Measurements from ENCODE around the gene SLAIN2. TPM values are rescaled to one million over a fixed set of nuclear protein-coding genes. Genes with fewer than 3 reads are reported as not detected.

SLAIN2 gene
- total RNA-seq, 1 experiment from 2014 or later = 44.8 TPM

DNA sequence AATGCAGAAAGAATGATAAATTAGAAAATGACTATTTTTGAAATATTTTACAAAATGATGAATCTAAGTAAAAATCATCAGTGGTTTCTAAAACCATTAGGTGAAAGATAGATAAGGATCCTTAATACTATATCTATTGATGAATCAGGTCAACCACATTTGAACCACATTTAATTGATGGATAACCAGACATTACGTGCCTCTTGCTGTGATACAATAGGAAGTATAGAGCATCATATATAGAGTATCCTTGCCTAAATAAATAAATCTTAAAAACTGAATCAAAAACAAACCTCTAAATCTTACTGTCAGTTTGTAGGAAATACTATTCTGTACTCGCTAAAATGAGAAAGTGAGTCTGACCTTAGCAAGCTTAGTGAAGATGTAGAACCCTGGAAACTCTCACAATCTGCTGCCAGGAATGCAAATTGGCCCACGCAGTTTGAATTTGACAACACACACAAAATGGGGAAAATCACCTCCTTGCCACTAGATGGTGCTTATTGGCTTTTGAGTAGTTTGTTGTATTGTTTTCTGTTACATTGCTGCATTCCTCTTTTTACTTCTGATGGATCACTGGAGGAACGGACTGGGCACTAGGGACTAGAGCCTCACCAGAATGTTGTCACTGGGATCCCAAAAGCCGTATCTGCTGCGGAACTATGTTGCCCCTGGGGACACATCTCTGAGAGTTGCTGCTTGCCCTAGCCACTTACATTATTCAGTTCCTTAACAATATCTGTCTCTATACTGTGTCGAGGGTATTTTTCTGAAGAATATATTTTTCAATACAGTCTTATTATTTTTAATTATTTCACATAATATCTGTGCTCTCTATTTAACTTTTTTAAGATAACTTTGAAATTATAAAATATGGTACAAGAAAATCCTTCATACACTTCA, 25.4 kb upstream of the SLAIN2 start:
- Mint-ChIP-seq H3K36me3 (ENCODE audit: insufficient read depth, unreplicated experiment) (no peaks in the 10 kb centered on the region), H3K9me3 (ENCODE audit: unreplicated experiment) (no peaks in the 10 kb centered on the region), H3K27ac (ENCODE audit: unreplicated experiment) (no peak overlapping the region), H3K4me3 (ENCODE audit: unreplicated experiment) (no peak overlapping the region), H3K27me3 (ENCODE audit: insufficient read depth, unreplicated experiment) (no peaks in the 10 kb centered on the region), H3K4me1 (ENCODE audit: low read depth, unreplicated experiment) (peaks cover under 1% of the 10 kb centered on the region)
- peak; percentile 59 to 60 for TF ChIP-seq CTCF (IDR thresholded peaks at IDR 0.05; ENCODE audit: insufficient read depth in 1 of 2, low read depth in 1 of 2, low read length in 1 of 2, severe bottlenecking in 1 of 2, unreplicated experiment in 1 of 2)
- ChIA-PET CTCF (no interaction called here), POLR2A (no interaction called here)
- Histone ChIP-seq H3K4me1 (no peaks in the 10 kb centered on the region), H3K27me3 (replicated peaks; ENCODE audit: control insufficient read depth, insufficient read depth, low read length) (no peaks in the 10 kb centered on the region), H3K9me3 (no peaks in the 10 kb centered on the region), H3K4me3 (ENCODE audit: low read depth, low read length) (no peak overlapping the region), H3K36me3 (ENCODE audit: control insufficient read depth, insufficient read depth, low read length) (no peaks in the 10 kb centered on the region)
- BruUV-seq (replicated peaks) = no TSS peak
- DNase-seq = peak in 1 of 2 experiments; percentile 50
- intact Hi-C loops (cut with micrococcal nuclease; ENCODE audit: unreplicated experiment) = loop anchor here (1.0 to 10.0 kb wide), 6 partner anchors 25 to 230 kb away; partner anchors contain the start of genes SLAIN2 and SLC10A4

GRCh38 chr4:48321312-48321711, 20.0 kb upstream of the SLAIN2 start:
- Mint-ChIP-seq H3K9me3 (ENCODE audit: unreplicated experiment) (no peaks in the 10 kb centered on the region), H3K27ac (ENCODE audit: unreplicated experiment) (no peak overlapping the region), H3K4me3 (ENCODE audit: unreplicated experiment) (no peak overlapping the region), H3K36me3 (ENCODE audit: insufficient read depth, unreplicated experiment) (no peaks in the 10 kb centered on the region), H3K4me1 (ENCODE audit: low read depth, unreplicated experiment) (peaks cover 11% of the 10 kb centered on the region), H3K27me3 (ENCODE audit: insufficient read depth, unreplicated experiment) (no peaks in the 10 kb centered on the region)
- no TSS peak for BruUV-seq (replicated peaks)
- intact Hi-C loops (cut with micrococcal nuclease; ENCODE audit: unreplicated experiment) = no loop called here
- ChIA-PET CTCF (no interaction called here), POLR2A (no interaction called here)
- TF ChIP-seq CTCF (IDR thresholded peaks at IDR 0.05; ENCODE audit: insufficient read depth in 1 of 2, low read depth in 1 of 2, low read length in 1 of 2, severe bottlenecking in 1 of 2, unreplicated experiment in 1 of 2) = no peak
- Histone ChIP-seq H3K27me3 (replicated peaks; ENCODE audit: control insufficient read depth, insufficient read depth, low read length) (no peaks in the 10 kb centered on the region), H3K36me3 (ENCODE audit: control insufficient read depth, insufficient read depth, low read length) (no peaks in the 10 kb centered on the region), H3K4me1 (no peaks in the 10 kb centered on the region), H3K4me3 (ENCODE audit: low read depth, low read length) (no peak overlapping the region), H3K9me3 (no peaks in the 10 kb centered on the region)
- no peak for DNase-seq

DNA sequence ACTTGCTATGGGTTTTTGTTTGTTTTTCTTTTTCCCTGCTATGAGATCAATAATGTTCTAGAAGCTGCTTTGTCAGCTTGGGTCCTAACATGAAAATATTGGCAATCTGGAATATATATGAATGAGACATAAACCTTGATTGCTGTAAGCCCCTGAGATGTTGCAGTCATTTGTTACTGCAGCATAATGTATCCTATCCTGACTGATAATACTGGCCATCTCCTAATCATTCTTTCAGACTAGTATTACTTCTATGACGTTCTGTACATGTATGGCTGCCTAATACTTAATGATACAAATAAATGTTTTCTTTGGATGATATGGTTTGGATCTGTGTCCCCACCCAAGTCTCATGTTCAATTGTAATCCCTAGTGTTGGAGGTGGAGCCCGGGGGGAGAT, 19.3 kb upstream of the SLAIN2 start:
- H3K4me1 ChIP-seq = no peaks in the 10 kb centered on the region
- no peak overlapping the region for H3K4me3 Mint-ChIP-seq (ENCODE audit: unreplicated experiment)
- ChIA-PET POLR2A (no interaction called here), CTCF (no interaction called here)
- no peaks in the 10 kb centered on the region for H3K27me3 Mint-ChIP-seq (ENCODE audit: insufficient read depth, unreplicated experiment)
- peaks cover 11% of the 10 kb centered on the region for H3K4me1 Mint-ChIP-seq (ENCODE audit: low read depth, unreplicated experiment)
- H3K27me3 ChIP-seq (replicated peaks; ENCODE audit: control insufficient read depth, insufficient read depth, low read length) = no peaks in the 10 kb centered on the region
- no peak overlapping the region for H3K27ac Mint-ChIP-seq (ENCODE audit: unreplicated experiment)
- no peak for TF ChIP-seq CTCF (IDR thresholded peaks at IDR 0.05; ENCODE audit: insufficient read depth in 1 of 2, low read depth in 1 of 2, low read length in 1 of 2, severe bottlenecking in 1 of 2, unreplicated experiment in 1 of 2)
- no TSS peak for BruUV-seq (replicated peaks)
- H3K9me3 Mint-ChIP-seq (ENCODE audit: unreplicated experiment) = no peaks in the 10 kb centered on the region
- intact Hi-C loops (cut with micrococcal nuclease; ENCODE audit: unreplicated experiment) = no loop called here
- DNase-seq = no peak
- H3K4me3 ChIP-seq (ENCODE audit: low read depth, low read length) = no peak overlapping the region
- no peaks in the 10 kb centered on the region for H3K36me3 ChIP-seq (ENCODE audit: control insufficient read depth, insufficient read depth, low read length)
- H3K9me3 ChIP-seq = no peaks in the 10 kb centered on the region
- no peaks in the 10 kb centered on the region for H3K36me3 Mint-ChIP-seq (ENCODE audit: insufficient read depth, unreplicated experiment)

All from Caco-2 (cell line).